Right kidney (tissue), 1 donor: ENCODE measurements around the gene E2F2.
"Not testable (repeated sequence)": the region's sequence is repeated elsewhere in the genome, so short reads cannot be mapped to it uniquely, and the experiment has no call there.

ENCODE experiments used
- DNase-seq: peaks from one replicate; pipeline ENCODE4 v3.0.0-alpha.2; 2016

E2F2 gene

GRCh38 chr1:23524716-23525401, 6.2 kb downstream of the E2F2 start:
- DNase-seq = no peak

DNA sequence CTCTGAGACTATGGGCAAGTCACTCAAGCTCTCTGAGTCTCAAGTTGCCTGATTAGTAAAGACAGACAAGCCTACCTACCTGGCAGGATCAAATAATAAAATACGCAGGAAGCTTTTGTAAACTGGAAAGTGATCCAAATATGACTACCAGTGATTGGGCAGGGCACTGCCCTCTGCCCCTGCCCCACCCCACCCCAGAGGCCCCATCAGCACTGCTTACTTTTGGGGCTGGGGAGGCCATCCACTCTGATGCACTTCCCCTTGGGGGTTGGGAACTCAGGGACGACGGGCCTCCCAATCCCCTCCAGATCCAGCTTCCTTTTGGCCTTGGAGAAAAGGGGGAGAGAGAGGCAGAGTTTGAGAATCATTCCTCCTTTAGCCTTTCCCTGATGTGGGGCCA, 6.9 kb downstream of the E2F2 start:
- no peak for DNase-seq

GRCh38 chr1:23522244-23522982, 8.6 kb downstream of the E2F2 start:
- DNase-seq = no peak

- no peak for DNase-seq
These were observed 9.4 kb downstream of the E2F2 start for GRCh38 chr1:23521588-23521987.

DNA sequence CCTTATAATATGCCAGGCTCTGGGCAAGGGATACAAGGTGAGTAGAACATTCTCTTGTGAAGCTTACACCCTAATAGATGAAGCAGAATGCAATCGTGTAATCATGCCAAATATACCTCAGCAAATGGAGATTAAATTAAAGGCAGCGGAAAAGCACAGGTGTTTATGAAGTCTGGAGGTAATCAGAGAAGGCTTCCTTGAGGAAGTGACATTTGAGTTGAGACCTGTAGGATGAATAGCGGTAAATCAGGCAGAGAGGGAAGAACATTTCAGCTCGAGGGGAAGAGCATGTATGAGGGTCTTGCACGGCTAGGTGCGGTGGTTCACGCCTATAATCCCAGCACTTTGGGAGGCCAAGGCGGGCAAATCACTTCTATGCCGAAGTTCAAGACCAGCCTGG, 13.5 kb downstream of the E2F2 start:
- DNase-seq = no peak

DNA sequence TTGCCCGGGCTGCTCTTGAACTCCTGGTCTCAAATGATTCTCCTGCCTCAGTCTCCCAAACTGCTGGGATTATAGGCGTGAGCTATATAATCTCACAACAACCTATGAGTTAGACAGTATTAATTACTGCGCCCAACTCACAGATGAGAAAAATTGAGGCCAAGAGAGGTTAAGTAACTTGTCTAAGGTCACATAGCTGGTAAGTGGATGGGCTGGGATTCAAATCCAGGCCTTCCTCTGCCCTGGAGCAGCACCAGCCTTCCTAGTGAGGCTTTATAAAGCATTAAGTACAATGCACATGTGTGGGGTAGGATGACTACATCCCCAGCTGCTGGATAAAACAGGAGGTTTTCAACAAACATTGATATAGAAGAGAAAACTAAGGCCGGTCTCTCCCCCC, 15.1 kb downstream of the E2F2 start:
- DNase-seq = no peak

- no peak for DNase-seq
These were observed 16.8 kb downstream of the E2F2 start for GRCh38 chr1:23514111-23514679.

- DNase-seq = no peak
These were observed 21.1 kb downstream of the E2F2 start for GRCh38 chr1:23509896-23510295.

- DNase-seq = no peak
These were observed 24.5 kb downstream of the E2F2 start for GRCh38 chr1:23506376-23507107.

GRCh38 chr1:23505851-23506250, 25.2 kb downstream of the E2F2 start:
- no peak for DNase-seq

DNA sequence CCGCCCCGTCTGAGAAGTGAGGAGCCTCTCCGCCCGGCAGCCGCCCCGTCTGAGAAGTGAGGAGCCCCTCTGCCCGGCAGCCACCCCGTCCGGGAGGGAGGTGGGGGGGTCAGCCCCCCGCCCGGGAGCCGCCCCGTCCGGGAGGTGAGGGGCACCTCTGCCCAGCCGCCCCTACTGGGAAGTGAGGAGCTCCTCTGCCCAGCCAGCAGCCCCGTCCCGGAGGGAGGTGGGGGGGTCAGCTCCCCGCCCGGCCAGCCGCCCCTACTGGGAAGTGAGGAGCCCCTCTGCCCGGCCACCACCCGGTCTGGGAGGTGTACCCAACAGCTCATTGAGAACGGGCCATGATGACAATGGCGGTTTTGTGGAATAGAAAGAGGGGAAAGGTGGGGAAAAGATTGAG, 26.9 kb downstream of the E2F2 start:
- not testable (repeated sequence) for DNase-seq

DNA sequence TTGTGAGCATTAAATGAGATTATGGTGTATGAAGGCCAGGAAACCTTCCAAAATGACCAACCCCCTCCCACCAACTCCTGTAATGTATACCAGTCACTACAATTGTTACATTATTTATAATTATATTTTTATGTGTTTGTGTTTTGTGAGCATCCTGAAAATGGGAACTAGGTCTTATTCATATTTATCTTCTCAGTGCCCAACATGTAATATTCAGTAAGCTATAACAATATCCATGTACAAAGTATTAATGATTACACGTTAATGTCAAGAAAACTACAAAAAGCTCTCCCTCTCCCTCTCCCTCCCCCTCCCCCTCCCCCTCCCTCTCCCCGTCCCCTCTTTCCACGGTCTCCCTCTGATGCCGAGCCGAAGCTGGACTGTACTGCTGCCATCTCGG, 28.1 kb downstream of the E2F2 start:
- no peak for DNase-seq

- DNase-seq = no peak
These were observed 30.6 kb downstream of the E2F2 start for GRCh38 chr1:23500466-23500865.

DNA sequence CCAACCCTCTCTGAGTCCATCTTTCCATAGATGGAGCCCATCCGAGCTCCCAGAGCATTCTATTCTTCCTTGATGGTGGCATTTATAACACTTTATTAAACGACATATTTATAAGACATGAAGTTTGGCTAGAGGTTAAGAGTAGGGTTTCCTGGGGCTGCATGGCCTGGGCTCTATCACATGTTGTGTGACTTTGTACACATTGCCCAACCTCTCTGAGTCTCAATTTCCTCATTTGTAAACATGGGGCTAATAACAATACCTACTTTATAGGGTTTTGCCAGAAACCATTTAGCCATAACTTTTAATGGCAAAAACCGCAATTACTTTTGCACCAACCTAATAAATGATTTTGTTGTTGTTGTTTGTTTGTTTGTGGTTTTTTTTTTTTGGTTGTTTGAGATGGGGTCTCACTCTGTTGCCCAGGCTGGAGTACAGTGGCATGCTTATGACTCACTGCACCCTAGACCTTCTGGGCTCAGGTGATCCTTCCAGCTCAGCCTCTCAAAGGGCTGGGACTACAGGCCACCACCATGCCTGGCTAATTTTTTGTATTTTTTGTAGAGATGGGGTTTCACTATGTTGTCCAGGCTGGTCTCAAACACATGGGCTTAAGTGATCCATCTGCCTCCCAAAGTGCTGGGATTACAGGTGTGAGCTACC, 33.1 kb downstream of the E2F2 start:
- DNase-seq = no peak

DNA sequence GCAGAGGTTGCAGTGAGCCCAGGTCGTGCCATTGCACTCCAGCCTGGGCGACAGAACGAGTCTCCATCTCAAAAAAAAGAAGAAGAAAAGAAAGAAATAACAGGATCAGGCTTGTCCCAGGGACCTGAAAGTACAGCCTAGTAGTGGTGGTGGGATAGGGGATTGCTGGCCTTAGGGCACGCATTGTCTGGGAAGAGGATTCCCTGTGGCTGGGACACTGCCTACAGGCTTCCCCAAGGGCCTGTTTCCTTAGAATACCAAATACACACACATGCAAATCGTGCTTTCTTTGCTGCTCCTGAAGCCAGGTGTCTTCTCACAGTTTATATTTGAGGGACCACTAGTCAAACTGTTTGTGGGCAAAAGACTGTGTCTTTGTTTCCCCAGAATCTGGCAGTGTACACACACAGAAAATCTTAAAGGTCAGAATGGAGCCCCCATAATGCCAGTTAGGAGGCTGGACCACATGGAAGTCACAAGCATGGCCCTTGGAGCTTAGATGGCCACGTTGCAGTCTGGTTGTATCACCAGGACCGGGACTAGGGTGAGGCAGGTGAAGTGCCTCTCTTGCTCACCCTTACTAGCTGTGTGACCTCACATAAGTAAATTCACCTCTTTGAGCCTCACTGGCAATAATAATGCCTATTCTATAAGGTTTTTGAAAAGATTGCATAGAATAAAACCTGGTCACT, 34.4 kb downstream of the E2F2 start:
- DNase-seq = no peak

- not testable (repeated sequence) for DNase-seq
These were observed 36.2 kb downstream of the E2F2 start for GRCh38 chr1:23494836-23495235.

DNA sequence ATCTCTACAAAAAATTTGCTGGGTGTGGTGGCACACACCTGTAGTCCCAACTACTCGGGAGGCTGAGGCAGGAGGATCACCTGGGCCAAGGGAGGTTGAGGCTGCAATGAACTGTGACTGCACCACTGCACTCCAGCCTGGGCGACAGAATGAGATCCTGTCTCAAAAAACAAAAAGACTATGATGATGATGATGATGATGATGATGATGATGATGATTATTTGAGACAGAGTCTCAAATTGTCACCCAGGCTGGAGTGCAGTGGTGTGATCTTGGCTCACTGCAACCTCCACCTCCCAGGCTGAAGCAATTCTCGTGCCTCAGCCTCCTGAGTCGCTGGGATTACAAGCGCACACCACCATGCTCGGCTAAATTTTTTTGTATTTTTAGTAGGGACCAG, 38.3 kb downstream of the E2F2 start:
- DNase-seq = not testable (repeated sequence)

GRCh38 chr1:23492132-23492720, 38.8 kb downstream of the E2F2 start:
- no peak for DNase-seq

GRCh38 chr1:23489842-23490241, 41.2 kb downstream of the E2F2 start:
- no peak for DNase-seq

GRCh38 chr1:23485002-23485332, 46.1 kb downstream of the E2F2 start:
- no peak for DNase-seq

- peak; percentile 79 for DNase-seq
These were observed 46.6 kb downstream of the E2F2 start for GRCh38 chr1:23484253-23485001.
